ENCODE measurements around the gene ALK. TPM values are rescaled to one million over a fixed set of nuclear protein-coding genes. Genes with fewer than 3 reads are reported as not detected.

The ALK gene
- polyA plus RNA-seq, 2 of the 4 experiments (the other 2 are of a cell fraction): not detected

DNA sequence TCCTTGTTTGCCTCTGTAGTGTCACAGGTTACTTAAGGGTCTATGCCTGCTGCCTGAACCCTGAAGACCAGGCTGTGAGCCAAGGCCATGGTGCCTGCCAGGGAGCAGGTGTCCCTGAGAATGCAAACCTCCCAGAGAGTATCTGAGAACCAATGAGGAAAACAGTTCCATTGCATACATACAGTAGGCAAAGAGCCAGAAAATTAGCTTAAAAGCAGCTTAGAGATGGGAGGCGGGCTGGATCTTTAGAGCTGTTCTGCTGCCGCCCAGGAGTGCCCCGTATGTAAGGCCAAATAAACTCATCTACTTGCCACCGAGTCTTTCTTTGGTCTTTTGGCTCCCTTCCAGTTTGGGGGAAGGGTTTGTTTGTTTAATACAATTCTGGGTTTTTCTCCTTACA lies 478.2 kb downstream of the ALK start:
- POLR2A ChIA-PET: no interaction called here
- TF ChIP-seq CBX2 (IDR thresholded peaks at IDR 0.05; ENCODE audit: borderline replicate concordance, low read depth) (no peak), POLR2AphosphoS2 (conservative IDR thresholded peaks at IDR 0.05; ENCODE audit: low read length) (no peak), HOXB5 (CRISPR knock-in tag; IDR thresholded peaks at IDR 0.05) (no peak), HOXA7 (CRISPR knock-in tag; IDR thresholded peaks at IDR 0.05) (no peak)
- TF ChIP-seq, protein P1, sequence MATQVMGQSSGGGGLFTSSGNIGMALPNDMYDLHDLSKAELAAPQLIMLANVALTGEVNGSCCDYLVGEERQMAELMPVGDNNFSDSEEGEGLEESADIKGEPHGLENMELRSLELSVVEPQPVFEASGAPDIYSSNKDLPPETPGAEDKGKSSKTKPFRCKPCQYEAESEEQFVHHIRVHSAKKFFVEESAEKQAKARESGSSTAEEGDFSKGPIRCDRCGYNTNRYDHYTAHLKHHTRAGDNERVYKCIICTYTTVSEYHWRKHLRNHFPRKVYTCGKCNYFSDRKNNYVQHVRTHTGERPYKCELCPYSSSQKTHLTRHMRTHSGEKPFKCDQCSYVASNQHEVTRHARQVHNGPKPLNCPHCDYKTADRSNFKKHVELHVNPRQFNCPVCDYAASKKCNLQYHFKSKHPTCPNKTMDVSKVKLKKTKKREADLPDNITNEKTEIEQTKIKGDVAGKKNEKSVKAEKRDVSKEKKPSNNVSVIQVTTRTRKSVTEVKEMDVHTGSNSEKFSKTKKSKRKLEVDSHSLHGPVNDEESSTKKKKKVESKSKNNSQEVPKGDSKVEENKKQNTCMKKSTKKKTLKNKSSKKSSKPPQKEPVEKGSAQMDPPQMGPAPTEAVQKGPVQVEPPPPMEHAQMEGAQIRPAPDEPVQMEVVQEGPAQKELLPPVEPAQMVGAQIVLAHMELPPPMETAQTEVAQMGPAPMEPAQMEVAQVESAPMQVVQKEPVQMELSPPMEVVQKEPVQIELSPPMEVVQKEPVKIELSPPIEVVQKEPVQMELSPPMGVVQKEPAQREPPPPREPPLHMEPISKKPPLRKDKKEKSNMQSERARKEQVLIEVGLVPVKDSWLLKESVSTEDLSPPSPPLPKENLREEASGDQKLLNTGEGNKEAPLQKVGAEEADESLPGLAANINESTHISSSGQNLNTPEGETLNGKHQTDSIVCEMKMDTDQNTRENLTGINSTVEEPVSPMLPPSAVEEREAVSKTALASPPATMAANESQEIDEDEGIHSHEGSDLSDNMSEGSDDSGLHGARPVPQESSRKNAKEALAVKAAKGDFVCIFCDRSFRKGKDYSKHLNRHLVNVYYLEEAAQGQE (IDR thresholded peaks at IDR 0.05): no peak
- TF ChIP-seq, protein P2, sequence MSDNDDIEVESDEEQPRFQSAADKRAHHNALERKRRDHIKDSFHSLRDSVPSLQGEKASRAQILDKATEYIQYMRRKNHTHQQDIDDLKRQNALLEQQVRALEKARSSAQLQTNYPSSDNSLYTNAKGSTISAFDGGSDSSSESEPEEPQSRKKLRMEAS (IDR thresholded peaks at IDR 0.05): no peak
- H3K4me1 ChIP-seq: no peaks in the 10 kb centered on the region
- no peak overlapping the region for H3K27ac ChIP-seq
- ATAC-seq: no peak
- CTCF ChIA-PET: no interaction called here
- no peak for FAIRE-seq
- H3K4me2 ChIP-seq: no peak overlapping the region
- no peak for DNase-seq (ENCODE audit: low read depth in 1 of 2, low spot score in 1 of 2)
- WGBS (ENCODE audit: missing lambda C conversion rate): 30% methylated on average over 4 of the region's 4 CpGs
- no peaks in the 10 kb centered on the region for H3K9me3 ChIP-seq
- no peak overlapping the region for H3K4me3 ChIP-seq

DNA sequence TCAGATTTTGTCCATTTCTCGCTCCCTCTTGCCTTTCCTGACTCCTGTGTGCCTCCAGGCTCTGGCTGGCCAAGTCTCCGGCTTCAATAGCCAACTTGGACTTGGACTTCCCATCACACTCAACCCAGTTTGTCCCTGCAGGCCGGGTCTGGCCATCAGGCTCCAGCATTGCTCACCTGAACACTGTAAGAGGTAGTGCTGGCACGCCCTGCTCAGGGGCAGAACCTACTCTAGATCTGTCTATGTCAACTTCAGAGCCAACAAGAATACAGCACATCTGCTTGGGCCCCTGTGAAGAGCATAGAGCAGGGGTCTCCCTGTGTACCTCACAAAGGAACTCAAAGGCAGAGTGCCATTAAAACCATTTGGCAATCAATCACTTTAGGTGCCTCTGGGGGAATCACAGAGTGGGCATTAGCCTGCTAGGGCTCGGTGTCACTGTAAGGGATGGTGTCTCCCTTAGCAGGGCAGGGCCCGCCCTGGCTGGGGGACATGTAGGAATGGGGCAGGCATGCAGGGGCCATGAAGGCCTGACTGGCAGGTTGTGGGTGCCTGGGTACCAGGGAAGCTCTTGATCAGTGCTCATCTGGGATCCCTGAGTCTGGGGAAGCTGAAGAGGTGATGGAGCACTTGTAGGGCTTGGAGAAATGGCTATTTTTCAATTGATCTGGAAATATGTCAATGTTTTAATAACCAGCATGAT lies 480.3 kb downstream of the ALK start:
- ChIA-PET CTCF (no interaction called here), POLR2A (no interaction called here)
- ATAC-seq (no peak), DNase-seq (ENCODE audit: low read depth in 1 of 2, low spot score in 1 of 2) (no peak), FAIRE-seq (no peak)
- WGBS (ENCODE audit: missing lambda C conversion rate): 1% methylated on average over 6 of the region's 6 CpGs
- Histone ChIP-seq H3K4me2 (no peak overlapping the region), H3K4me3 (no peak overlapping the region), H3K9me3 (no peaks in the 10 kb centered on the region), H3K27ac (no peak overlapping the region), H3K4me1 (no peaks in the 10 kb centered on the region)
- no peak for TF ChIP-seq KDM1A (IDR thresholded peaks at IDR 0.05; ENCODE audit: low read depth)

DNA sequence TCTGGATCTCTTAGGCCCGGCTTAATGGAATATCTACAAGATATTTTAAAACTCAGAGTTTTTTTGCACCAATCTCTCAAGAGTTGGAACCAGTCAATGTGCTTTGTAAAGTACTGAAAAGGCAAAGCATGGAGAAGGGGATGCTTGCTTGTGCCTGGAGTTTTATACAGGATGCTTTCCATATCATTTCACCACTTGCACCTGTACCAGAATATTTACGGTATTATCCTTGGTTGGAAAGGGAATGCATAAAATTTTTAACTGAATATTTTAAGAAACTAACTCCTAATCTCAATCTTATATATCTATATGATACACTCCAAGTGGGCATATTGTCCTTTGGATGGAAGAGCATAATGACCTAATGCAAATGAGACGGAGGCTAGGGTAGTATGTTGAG lies 487.5 kb downstream of the ALK start:
- Histone ChIP-seq H3K4me1 (no peaks in the 10 kb centered on the region), H3K27ac (no peak overlapping the region), H3K9me3 (no peaks in the 10 kb centered on the region), H3K4me3 (no peak overlapping the region), H3K4me2 (no peak overlapping the region)
- ChIA-PET CTCF (interaction anchor here (1.3 kb wide), 1 partner anchor 12 kb away, joined by 4 read pairs; no protein-coding TSS in a partner anchor), POLR2A (no interaction called here)
- 24% methylated on average over 3 of the region's 3 CpGs for WGBS (ENCODE audit: missing lambda C conversion rate)
- ATAC-seq (no peak), DNase-seq (ENCODE audit: low read depth in 1 of 2, low spot score in 1 of 2) (no peak), FAIRE-seq (no peak)
- TF ChIP-seq HOXA7 (CRISPR knock-in tag; IDR thresholded peaks at IDR 0.05): no peak
- TF ChIP-seq FOSB (CRISPR knock-in tag; IDR thresholded peaks at IDR 0.05): no peak
- TF ChIP-seq, protein P3, sequence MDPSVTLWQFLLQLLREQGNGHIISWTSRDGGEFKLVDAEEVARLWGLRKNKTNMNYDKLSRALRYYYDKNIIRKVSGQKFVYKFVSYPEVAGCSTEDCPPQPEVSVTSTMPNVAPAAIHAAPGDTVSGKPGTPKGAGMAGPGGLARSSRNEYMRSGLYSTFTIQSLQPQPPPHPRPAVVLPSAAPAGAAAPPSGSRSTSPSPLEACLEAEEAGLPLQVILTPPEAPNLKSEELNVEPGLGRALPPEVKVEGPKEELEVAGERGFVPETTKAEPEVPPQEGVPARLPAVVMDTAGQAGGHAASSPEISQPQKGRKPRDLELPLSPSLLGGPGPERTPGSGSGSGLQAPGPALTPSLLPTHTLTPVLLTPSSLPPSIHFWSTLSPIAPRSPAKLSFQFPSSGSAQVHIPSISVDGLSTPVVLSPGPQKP (IDR thresholded peaks at IDR 0.05; ENCODE audit: low read depth, low read length): no peak
- TF ChIP-seq TP53 (CRISPR knock-in tag; IDR thresholded peaks at IDR 0.05): no peak
- no peak for TF ChIP-seq EHF (CRISPR knock-in tag; IDR thresholded peaks at IDR 0.05)
- TF ChIP-seq POLR2AphosphoS2 (conservative IDR thresholded peaks at IDR 0.05; ENCODE audit: low read length): no peak
- TF ChIP-seq ESRRA (IDR thresholded peaks at IDR 0.05; ENCODE audit: borderline replicate concordance, low read length): no peak
- TF ChIP-seq, protein P2 (IDR thresholded peaks at IDR 0.05): no peak
- TF ChIP-seq, protein P4, sequence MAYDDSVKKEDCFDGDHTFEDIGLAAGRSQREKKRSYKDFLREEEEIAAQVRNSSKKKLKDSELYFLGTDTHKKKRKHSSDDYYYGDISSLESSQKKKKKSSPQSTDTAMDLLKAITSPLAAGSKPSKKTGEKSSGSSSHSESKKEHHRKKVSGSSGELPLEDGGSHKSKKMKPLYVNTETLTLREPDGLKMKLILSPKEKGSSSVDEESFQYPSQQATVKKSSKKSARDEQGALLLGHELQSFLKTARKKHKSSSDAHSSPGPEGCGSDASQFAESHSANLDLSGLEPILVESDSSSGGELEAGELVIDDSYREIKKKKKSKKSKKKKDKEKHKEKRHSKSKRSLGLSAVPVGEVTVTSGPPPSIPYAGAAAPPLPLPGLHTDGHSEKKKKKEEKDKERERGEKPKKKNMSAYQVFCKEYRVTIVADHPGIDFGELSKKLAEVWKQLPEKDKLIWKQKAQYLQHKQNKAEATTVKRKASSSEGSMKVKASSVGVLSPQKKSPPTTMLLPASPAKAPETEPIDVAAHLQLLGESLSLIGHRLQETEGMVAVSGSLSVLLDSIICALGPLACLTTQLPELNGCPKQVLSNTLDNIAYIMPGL (CRISPR knock-in tag; IDR thresholded peaks at IDR 0.05; ENCODE audit: borderline replicate concordance): no peak
- TF ChIP-seq, protein P5, sequence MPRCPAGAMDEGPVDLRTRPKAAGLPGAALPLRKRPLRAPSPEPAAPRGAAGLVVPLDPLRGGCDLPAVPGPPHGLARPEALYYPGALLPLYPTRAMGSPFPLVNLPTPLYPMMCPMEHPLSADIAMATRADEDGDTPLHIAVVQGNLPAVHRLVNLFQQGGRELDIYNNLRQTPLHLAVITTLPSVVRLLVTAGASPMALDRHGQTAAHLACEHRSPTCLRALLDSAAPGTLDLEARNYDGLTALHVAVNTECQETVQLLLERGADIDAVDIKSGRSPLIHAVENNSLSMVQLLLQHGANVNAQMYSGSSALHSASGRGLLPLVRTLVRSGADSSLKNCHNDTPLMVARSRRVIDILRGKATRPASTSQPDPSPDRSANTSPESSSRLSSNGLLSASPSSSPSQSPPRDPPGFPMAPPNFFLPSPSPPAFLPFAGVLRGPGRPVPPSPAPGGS (IDR thresholded peaks at IDR 0.05): no peak
- TF ChIP-seq RAD21 (conservative IDR thresholded peaks at IDR 0.05 in 1 of 2, IDR thresholded peaks at IDR 0.05 in 1 of 2): no peak
- TF ChIP-seq MAZ (IDR thresholded peaks at IDR 0.05; ENCODE audit: borderline replicate concordance, low read depth, low read length): no peak
- TF ChIP-seq, protein P6, sequence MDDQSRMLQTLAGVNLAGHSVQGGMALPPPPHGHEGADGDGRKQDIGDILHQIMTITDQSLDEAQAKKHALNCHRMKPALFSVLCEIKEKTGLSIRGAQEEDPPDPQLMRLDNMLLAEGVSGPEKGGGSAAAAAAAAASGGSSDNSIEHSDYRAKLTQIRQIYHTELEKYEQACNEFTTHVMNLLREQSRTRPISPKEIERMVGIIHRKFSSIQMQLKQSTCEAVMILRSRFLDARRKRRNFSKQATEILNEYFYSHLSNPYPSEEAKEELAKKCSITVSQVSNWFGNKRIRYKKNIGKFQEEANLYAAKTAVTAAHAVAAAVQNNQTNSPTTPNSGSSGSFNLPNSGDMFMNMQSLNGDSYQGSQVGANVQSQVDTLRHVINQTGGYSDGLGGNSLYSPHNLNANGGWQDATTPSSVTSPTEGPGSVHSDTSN (IDR thresholded peaks at IDR 0.05): no peak
- no peak for TF ChIP-seq MAFK (IDR thresholded peaks at IDR 0.05; ENCODE audit: partially characterized antibody)

Measured in A549 (cell line).